Endothelial cell of umbilical vein (primary cell): ENCODE data around the gene PLA2G4F. TPM values are rescaled to one million over a fixed set of nuclear protein-coding genes. Genes with fewer than 3 reads are reported as not detected.

Experiments used
- BruUV-seq: library from RNA; stranded (reverse); fragments of 400-500 nt; replicated peaks from 2 replicates; lab custom pipeline; 2021; lab: Mats Ljungman, UMichigan
- CTCF ChIA-PET: fragments of 300-600, 350-600 bp; sonication (Branson Sonifier 250); formaldehyde crosslinking; loops from one replicate; lab custom pipeline; 2021; ENCODE audit warnings: antibody characterized with exemption, inconsistent platforms; lab: Charles Lee
- POLR2A ChIA-PET: fragments of 300-600, 350-600 bp; sonication (Branson Sonifier 250); formaldehyde crosslinking; loops from one replicate; lab custom pipeline; 2021; ENCODE audit warnings: antibody characterized with exemption, inconsistent platforms; lab: Charles Lee
- DNase-seq: peaks from one replicate; pipeline ENCODE4 v3.0.0-alpha.2; 2011; ENCODE audit warnings: low read depth, low spot score
- FAIRE-seq: peaks from 2 replicates; lab custom pipeline; 2011; peaks lifted over from hg19 to GRCh38; lab: Jason Lieb, UNC
- H2AFZ ChIP-seq: 2 replicates; pipeline ENCODE4 v1.6.0; 2012; ENCODE audit warnings: low read depth, low read length, control low read depth, inconsistent platforms
- H3K27ac ChIP-seq: 2 replicates; pipeline ENCODE4 v1.5.1; 2011; ENCODE audit warnings: low read depth, mild to moderate bottlenecking, control low read depth, low read length, moderate library complexity; ENCODE audit not compliant: insufficient read depth
- H3K27me3 ChIP-seq, 2 experiments: 2 replicates each; pipeline versions ENCODE4 v1.6.0 to v1.6.1; 2011; ENCODE audit warnings: low read length in 2 of 2, mixed read lengths in 1 of 2; ENCODE audit not compliant: control insufficient read depth in 2 of 2, insufficient read depth in 2 of 2
- H3K36me3 ChIP-seq, 2 experiments: 2 replicates in 1 of 2; 3 replicates in 1 of 2; pipeline ENCODE4 v1.5.1; 2011; ENCODE audit warnings: low read length in 2 of 2, mild to moderate bottlenecking in 1 of 2, moderate library complexity in 1 of 2; ENCODE audit not compliant: control insufficient read depth in 2 of 2, insufficient read depth in 2 of 2; ENCODE audit errors: extremely low read depth in 1 of 2
- H3K4me1 ChIP-seq: 3 replicates; pipeline ENCODE4 v1.5.1; 2011; ENCODE audit warnings: mild to moderate bottlenecking, low read length; ENCODE audit not compliant: control insufficient read depth, insufficient read depth; ENCODE audit errors: extremely low read depth
- H3K4me2 ChIP-seq: 2 replicates; pipeline ENCODE4 v1.6.1; 2011; ENCODE audit warnings: low read length, control low read depth, mixed read lengths; ENCODE audit not compliant: insufficient read depth
- H3K4me3 ChIP-seq, 3 experiments: fragments of 200-600 bp in 1 of 3; sonication (generic), shearing (Covaris generic) in 1 of 3; replicated peaks in 1 of 3; 2 replicates each; pipeline ENCODE4 v1.5.1; 2011 to 2016; ENCODE audit warnings: control low read depth in 3 of 3, low read length in 3 of 3, mild to moderate bottlenecking in 2 of 3, inconsistent platforms in 1 of 3, low read depth in 1 of 3, moderate library complexity in 1 of 3; ENCODE audit not compliant: insufficient read depth in 1 of 3
- H3K79me2 ChIP-seq: 2 replicates; pipeline ENCODE4 v1.6.0; 2012; ENCODE audit warnings: low read length, inconsistent platforms; ENCODE audit not compliant: control insufficient read depth, insufficient read depth
- H3K9ac ChIP-seq: replicated peaks from 2 replicates; pipeline ENCODE3; 2011; ENCODE audit warnings: low read length, control low read depth; ENCODE audit not compliant: insufficient read depth; ENCODE audit errors: extremely low read depth
- H3K9me1 ChIP-seq: replicated peaks from 3 replicates; pipeline ENCODE4 v1.6.0; 2011; ENCODE audit warnings: mild to moderate bottlenecking, low read length; ENCODE audit not compliant: control insufficient read depth, insufficient read depth; ENCODE audit errors: extremely low read depth
- H3K9me3 ChIP-seq: replicated peaks from 2 replicates; pipeline ENCODE4 v1.5.1; 2012; ENCODE audit warnings: low read length, inconsistent platforms; ENCODE audit not compliant: control insufficient read depth, insufficient read depth
- H4K20me1 ChIP-seq: replicated peaks from 2 replicates; pipeline ENCODE3; 2011; ENCODE audit warnings: mild to moderate bottlenecking, low read length; ENCODE audit not compliant: control insufficient read depth, insufficient read depth; ENCODE audit errors: extremely low read depth
- CTCF ChIP-seq, 2 donors: IDR thresholded peaks; 1 replicate in 1 of 2; 2 replicates in 1 of 2; pipeline ENCODE4 v1.5.1; 2011; ENCODE audit warnings: low read length in 2 of 2, mild to moderate bottlenecking in 2 of 2, moderate library complexity in 2 of 2, control low read depth in 1 of 2, inconsistent platforms in 1 of 2, low read depth in 1 of 2; ENCODE audit not compliant: insufficient read depth in 1 of 2; ENCODE audit errors: extremely low read depth in 1 of 2
- EZH2 ChIP-seq: IDR thresholded peaks from 2 replicates; pipeline ENCODE4 v1.6.1; 2012; ENCODE audit warnings: borderline replicate concordance, low read depth, mild to moderate bottlenecking, moderate library complexity, low read length, inconsistent platforms; ENCODE audit not compliant: severe bottlenecking
- FOS ChIP-seq: IDR thresholded peaks from 2 replicates; pipeline ENCODE4 v1.6.1; 2011; ENCODE audit warnings: mild to moderate bottlenecking, low read length, moderate library complexity, borderline replicate concordance; ENCODE audit not compliant: insufficient read depth
- GATA2 ChIP-seq: IDR thresholded peaks from 2 replicates; pipeline ENCODE4 v1.7.0; 2011; ENCODE audit warnings: low read depth, mild to moderate bottlenecking, moderate library complexity, mixed read lengths, low read length; ENCODE audit not compliant: insufficient read length, insufficient read depth
- JUN ChIP-seq: IDR thresholded peaks from 2 replicates; pipeline ENCODE4 v1.6.1; 2011; ENCODE audit warnings: borderline replicate concordance, low read depth; ENCODE audit not compliant: insufficient read length, insufficient read depth
- MAX ChIP-seq: IDR thresholded peaks from 2 replicates; pipeline ENCODE4 v1.6.1; 2011; ENCODE audit not compliant: insufficient read depth, insufficient read length
- MYC ChIP-seq: IDR thresholded peaks from one replicate; pipeline ENCODE4 v1.6.1; 2011; ENCODE audit warnings: mild to moderate bottlenecking, low read depth, low read length
- POLR2A ChIP-seq: IDR thresholded peaks from 2 replicates; pipeline ENCODE4 v1.6.1; 2012; ENCODE audit warnings: low read depth, mild to moderate bottlenecking, control low read depth, low read length
- POLR2AphosphoS5 ChIP-seq: IDR thresholded peaks from 2 replicates; pipeline ENCODE4 v1.6.1; 2012; ENCODE audit warnings: low read depth, mild to moderate bottlenecking, control low read depth, low read length, moderate library complexity; ENCODE audit not compliant: insufficient read depth
- dilution Hi-C: fragments of 300-500 bp; cut with MboI; formaldehyde crosslinking; loops from one replicate; pipeline ENCODE4 v1.15.0; 2019; ENCODE audit warnings: low sequenced_read_pairs; ENCODE audit not compliant: extremely low pct_ligation_motif_present
- intact Hi-C: fragments of 100-400 bp; cut with micrococcal nuclease; formaldehyde crosslinking; loops from one replicate; pipeline ENCODE4 v1.10.0; 2022
- polyA plus RNA-seq, 4 experiments: library from polyadenylated mRNA; depleted of rRNA in 3 of 4; stranded (reverse) in 3 of 4; unstranded in 1 of 4; fragments of >200 nt; gene quantifications; 2 replicates each; pipeline versions ENCODE4 v1.2.1 to v1.2.3, GENCODE V29; 2011 to 2012; ENCODE audit warnings: missing spikeins in 1 of 4
- total RNA-seq: library from RNA; stranded (reverse); gene quantifications from 2 replicates; pipeline ENCODE4 v1.2.3, GENCODE V29; 2021

The PLA2G4F gene
- total and polyA plus RNA-seq, 2 donors (not counting 3 experiments of a cell fraction or from before 2014, with no cell fraction given): not detected

GRCh38 chr15:42155546-42156242 is 742 bp downstream of the PLA2G4F start:
- Histone ChIP-seq H2AFZ (no peak overlapping the region), H3K36me3 (peaks cover 8 to 19% of the 10 kb centered on the region in 2 experiments), H3K27ac (no peak overlapping the region), H3K9me1 (no peaks in the 10 kb centered on the region), H4K20me1 (no peaks in the 10 kb centered on the region), H3K4me3 (no peak overlapping the region), H3K9me3 (no peaks in the 10 kb centered on the region), H3K4me2 (no peak overlapping the region), H3K27me3 (no peaks in the 10 kb centered on the region), H3K4me1 (no peaks in the 10 kb centered on the region), H3K9ac (no peak overlapping the region), H3K79me2 (no peaks in the 10 kb centered on the region)
- DNase-seq (no peak), FAIRE-seq (no peak)
- dilution Hi-C loops (no loop called here), intact Hi-C loops (no loop called here)
- CTCF ChIA-PET: interaction anchor here (1.3 to 1.8 kb wide), 2 partner anchors 18 to 229 kb away, joined by 5 to 7 read pairs; no protein-coding TSS in a partner anchor
- TF ChIP-seq MAX: no peak
- TF ChIP-seq GATA2: no peak
- TF ChIP-seq EZH2: no peak
- TF ChIP-seq FOS: no peak
- TF ChIP-seq MYC: no peak
- no peak for TF ChIP-seq CTCF (IDR thresholded peaks at IDR 0.05; ENCODE audit: extremely low read depth in 1 of 2, insufficient read depth in 1 of 2, low read depth in 1 of 2, low read length in 2 of 2)
- TF ChIP-seq POLR2A: no peak
- TF ChIP-seq JUN: no peak
- TF ChIP-seq POLR2AphosphoS5: no peak
- POLR2A ChIA-PET: no interaction called here
- BruUV-seq: no TSS peak
